Measurements from ENCODE around the gene B4GALT3. TPM values are rescaled to one million over a fixed set of nuclear protein-coding genes. Genes with fewer than 3 reads are reported as not detected.
A peak's percentile ranks its signal among the peaks of the same experiment; 100 is the strongest.

B4GALT3 gene
- total and polyA plus RNA-seq, 7 donors = 16.3 to 48.1 (median 30.3) TPM

- 55 to 79% (median 65%) methylated on average over 6 of the region's 6 CpGs for WGBS, 3 donors
- no peak for DNase-seq
- H3K36me3 ChIP-seq (ENCODE audit: insufficient read depth in 1 of 2, low read depth in 1 of 2) = peaks cover 9 to 25% of the 10 kb centered on the region in 2 donors
- no peaks in the 10 kb centered on the region for H3K4me1 ChIP-seq
- H3K9me3 ChIP-seq = no peaks in the 10 kb centered on the region
- H3K27me3 ChIP-seq (ENCODE audit: insufficient read depth in 3 of 3, low read length in 2 of 3) = no peaks in the 10 kb centered on the region
- ATAC-seq = peak in 1 of 4 donors; percentile 2
- intact Hi-C loops (cut with DNase I) = no loop called here
- TF ChIP-seq CTCF (IDR thresholded peaks at IDR 0.05) = no peak
- H3K4me3 ChIP-seq = no peak overlapping the region
- no peak overlapping the region for H3K27ac ChIP-seq
These were observed 40.5 kb upstream of the B4GALT3 start for GRCh38 chr1:161217831-161218230.

GRCh38 chr1:161216945-161217712 lies 39.8 kb upstream of the B4GALT3 start:
- peak; percentile 26 to 61 (median 42) for ATAC-seq

DNA sequence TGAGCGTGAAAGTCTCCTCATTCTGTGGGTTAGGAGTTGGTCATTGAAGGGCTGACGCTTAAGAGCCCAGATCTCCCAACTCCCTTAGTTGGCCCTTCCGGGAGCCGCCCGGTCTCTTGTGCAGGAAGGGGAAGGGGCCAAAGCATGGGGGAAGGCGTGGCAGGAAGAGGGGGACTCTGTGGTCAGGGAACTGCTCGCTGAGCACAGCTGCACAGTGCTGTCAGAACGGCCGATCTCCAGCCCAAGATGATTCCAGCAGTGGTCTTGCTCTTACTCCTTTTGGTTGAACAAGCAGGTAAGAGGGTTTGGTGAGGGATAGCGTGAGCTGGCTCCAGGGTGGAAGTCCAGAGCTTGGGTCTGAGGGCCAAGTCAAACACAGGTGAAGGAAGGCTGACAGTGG lies 37.8 kb upstream of the B4GALT3 start, which contains the start of gene FCER1G:
TSS of gene FCER1G (plus strand) at position 220 of the 400 bp plus-strand sequence. CDS start at position 247, 27 bp downstream.
- no peak for TF ChIP-seq CTCF (IDR thresholded peaks at IDR 0.05)
- Histone ChIP-seq H3K27ac (no peak within 1 kb of the TSS), H3K36me3 (ENCODE audit: insufficient read depth in 1 of 2, low read depth in 1 of 2) (peaks cover 17 to 53% of the 10 kb centered on the region in 2 donors), H3K4me3 (peak within 1 kb of the TSS; percentile 42), H3K4me1 (no peaks in the 10 kb centered on the region), H3K27me3 (ENCODE audit: insufficient read depth in 3 of 3, low read length in 2 of 3) (no peaks in the 10 kb centered on the region), H3K9me3 (no peaks in the 10 kb centered on the region)
- WGBS, 3 donors = 68 to 77% (median 72%) methylated on average over 10 of the region's 10 CpGs
- peak in 3 of 4 donors; percentile 28 to 48 (median 33) for ATAC-seq
- intact Hi-C loops (cut with DNase I) = no loop called here
- DNase-seq = peak; percentile 45 to 79

More at GRCh38 chr1:161216945-161217712, 39.8 kb upstream of the B4GALT3 start:
- H3K4me1 ChIP-seq = no peaks in the 10 kb centered on the region
- no peak overlapping the region for H3K27ac ChIP-seq
- no peaks in the 10 kb centered on the region for H3K27me3 ChIP-seq (ENCODE audit: insufficient read depth in 3 of 3, low read length in 2 of 3)
- WGBS, 3 donors = 45 to 51% (median 46%) methylated on average over 7 of the region's 7 CpGs
- intact Hi-C loops (cut with DNase I) = no loop called here
- H3K36me3 ChIP-seq (ENCODE audit: insufficient read depth in 1 of 2, low read depth in 1 of 2) = peaks cover 9 to 32% of the 10 kb centered on the region in 2 donors
- H3K9me3 ChIP-seq = no peaks in the 10 kb centered on the region
- no peak for TF ChIP-seq CTCF (IDR thresholded peaks at IDR 0.05)
- DNase-seq = no peak
- peak overlapping the region; percentile 39 for H3K4me3 ChIP-seq

GRCh38 chr1:161214369-161214768 lies 37.1 kb upstream of the B4GALT3 start:
- ATAC-seq (no peak), DNase-seq (no peak)
- H3K4me1 ChIP-seq = no peaks in the 10 kb centered on the region
- H3K27ac ChIP-seq = no peak overlapping the region
- no peaks in the 10 kb centered on the region for H3K27me3 ChIP-seq (ENCODE audit: insufficient read depth in 3 of 3, low read length in 2 of 3)
- 86 to 90% (median 90%) methylated on average over 9 of the region's 9 CpGs for WGBS, 3 donors
- TF ChIP-seq CTCF (IDR thresholded peaks at IDR 0.05) = no peak
- peaks cover 19 to 60% of the 10 kb centered on the region in 2 donors for H3K36me3 ChIP-seq (ENCODE audit: insufficient read depth in 1 of 2, low read depth in 1 of 2)
- no peak overlapping the region for H3K4me3 ChIP-seq
- no peaks in the 10 kb centered on the region for H3K9me3 ChIP-seq
- intact Hi-C loops (cut with DNase I) = no loop called here

All from psoas muscle (tissue), 8 donors.